ENCODE measurements around the gene CCDC187.

GRCh38 chr9:136313111-136314055 lies 9.5 kb upstream of the CCDC187 start:
- TF ChIP-seq CTCF (IDR thresholded peaks at IDR 0.05; ENCODE audit: poor library complexity, severe bottlenecking) (no peak), SMC3 (conservative IDR thresholded peaks at IDR 0.05; ENCODE audit: poor library complexity) (no peak), MXI1 (conservative IDR thresholded peaks at IDR 0.05; ENCODE audit: poor library complexity, severe bottlenecking) (no peak), EZH2 (IDR thresholded peaks at IDR 0.05; ENCODE audit: borderline replicate concordance, insufficient read depth, low read length, poor library complexity, severe bottlenecking) (no peak)

Measured in neural cell (in vitro differentiated cells).